IMR-90 (cell line): ENCODE data around the gene DUSP2. TPM values are rescaled to one million over a fixed set of nuclear protein-coding genes. Genes with fewer than 3 reads are reported as not detected.

Experiments used
- ATAC-seq: fragments of 200-7000 bp; cut with Tn5 transposase; 2 replicates; pipeline ENCODE4 v1.9.1; 2020; ENCODE audit warnings: low read depth, mild to moderate bottlenecking, moderate library complexity
- BruUV-seq: library from RNA; stranded (reverse); fragments of 400-500 nt; replicated peaks from 2 replicates; lab custom pipeline; 2021; lab: Mats Ljungman, UMichigan
- CTCF ChIA-PET: fragments of 300-600 bp; formaldehyde crosslinking; extraction: SDS; loops from one replicate; lab custom pipeline; 2021; ENCODE audit warnings: antibody characterized with exemption; lab: Yijun Ruan, JAX
- POLR2A ChIA-PET: fragments of 300-600 bp; sonication (Branson Sonifier 250); formaldehyde crosslinking; loops from one replicate; lab custom pipeline; 2022; ENCODE audit warnings: antibody characterized with exemption; ENCODE audit not compliant: unreplicated experiment; lab: Charles Lee
- DNase-seq: peaks from one replicate; pipeline ENCODE4 v3.0.0; 2013
- H2AFZ ChIP-seq: replicated peaks from 2 replicates; pipeline ENCODE3; 2013; ENCODE audit warnings: low read length, mild to moderate bottlenecking; ENCODE audit not compliant: poor library complexity
- H2AK5ac ChIP-seq: 2 replicates; pipeline ENCODE4 v1.6.1; 2013; ENCODE audit warnings: low read depth, low read length, inconsistent platforms
- H2AK9ac ChIP-seq: replicated peaks from 2 replicates; pipeline ENCODE3; 2013; ENCODE audit warnings: mild to moderate bottlenecking, low read depth, low read length, moderate library complexity; ENCODE audit not compliant: poor library complexity
- H2BK120ac ChIP-seq: 2 replicates; pipeline ENCODE4 v1.6.1; 2013; ENCODE audit warnings: low read depth, low read length, inconsistent platforms
- H2BK15ac ChIP-seq: 3 replicates; pipeline ENCODE4 v1.6.1; 2013; ENCODE audit warnings: low read depth, low read length, inconsistent platforms
- H2BK20ac ChIP-seq: 2 replicates; pipeline ENCODE4 v1.6.1; 2013; ENCODE audit warnings: low read depth, mild to moderate bottlenecking, inconsistent platforms, low read length, moderate library complexity
- H2BK5ac ChIP-seq: 2 replicates; pipeline ENCODE4 v1.6.1; 2013; ENCODE audit warnings: mild to moderate bottlenecking, low read depth, low read length, inconsistent platforms; ENCODE audit not compliant: poor library complexity, severe bottlenecking
- H3K14ac ChIP-seq: replicated peaks from 2 replicates; pipeline ENCODE4 v1.6.1; 2013; ENCODE audit warnings: low read depth, low read length, inconsistent platforms
- H3K18ac ChIP-seq: 2 replicates; pipeline ENCODE4 v1.6.1; 2013; ENCODE audit warnings: low read depth, low read length, control low read depth
- H3K23ac ChIP-seq: 2 replicates; pipeline ENCODE4 v1.6.1; 2013; ENCODE audit warnings: low read depth, low read length, inconsistent platforms
- H3K27ac ChIP-seq: 2 replicates; pipeline ENCODE4 v1.5.1; 2013; ENCODE audit warnings: mild to moderate bottlenecking, control low read depth, low read length; ENCODE audit not compliant: insufficient read depth
- H3K27me3 ChIP-seq: 2 replicates; pipeline ENCODE4 v1.6.1; 2013; ENCODE audit warnings: low read length; ENCODE audit not compliant: control insufficient read depth, insufficient read depth
- H3K36me3 ChIP-seq: 2 replicates; pipeline ENCODE4 v1.6.1; 2013; ENCODE audit warnings: low read length, mixed read lengths; ENCODE audit not compliant: control insufficient read depth, insufficient read depth
- H3K4ac ChIP-seq: 2 replicates; pipeline ENCODE4 v1.6.1; 2013; ENCODE audit warnings: low read depth, low read length, inconsistent platforms
- H3K4me1 ChIP-seq: 2 replicates; pipeline ENCODE4 v1.6.1; 2013; ENCODE audit warnings: low read length, mixed read lengths; ENCODE audit not compliant: control insufficient read depth, insufficient read depth
- H3K4me2 ChIP-seq: 2 replicates; pipeline ENCODE4 v1.6.1; 2013; ENCODE audit warnings: low read depth, mild to moderate bottlenecking, control low read depth, low read length, moderate library complexity
- H3K4me3 ChIP-seq: 2 replicates; pipeline ENCODE4 v1.5.1; 2013; ENCODE audit warnings: low read depth, mild to moderate bottlenecking, control low read depth, low read length, moderate library complexity; ENCODE audit not compliant: insufficient read depth
- H3K56ac ChIP-seq: 2 replicates; pipeline ENCODE4 v1.6.1; 2013; ENCODE audit warnings: low read length, inconsistent platforms; ENCODE audit not compliant: insufficient read depth; ENCODE audit errors: extremely low read depth
- H3K79me1 ChIP-seq, 2 experiments: 2 replicates each; pipeline ENCODE4 v1.6.1; 2013; ENCODE audit warnings: low read length in 2 of 2, inconsistent platforms in 1 of 2, low read depth in 1 of 2
- H3K9ac ChIP-seq: 2 replicates; pipeline ENCODE4 v1.6.1; 2013; ENCODE audit warnings: low read depth, low read length, control low read depth
- H3K9me1 ChIP-seq: 2 replicates; pipeline ENCODE4 v1.6.1; 2013; ENCODE audit warnings: low read length, inconsistent platforms; ENCODE audit not compliant: insufficient read depth
- H3K9me3 ChIP-seq: 2 replicates; pipeline ENCODE4 v1.6.1; 2013; ENCODE audit warnings: low read length; ENCODE audit not compliant: control insufficient read depth, insufficient read depth
- H4K20me1 ChIP-seq: 2 replicates; pipeline ENCODE4 v1.6.1; 2013; ENCODE audit warnings: low read length, inconsistent platforms; ENCODE audit not compliant: insufficient read depth
- H4K5ac ChIP-seq: 2 replicates; pipeline ENCODE4 v1.6.1; 2013; ENCODE audit warnings: mild to moderate bottlenecking, low read depth, low read length, control low read depth
- H4K8ac ChIP-seq, 2 experiments: 2 replicates each; pipeline ENCODE4 v1.6.1; 2013; ENCODE audit warnings: low read depth in 2 of 2, low read length in 2 of 2, control low read depth in 1 of 2, inconsistent platforms in 1 of 2
- H4K91ac ChIP-seq: 2 replicates; pipeline ENCODE4 v1.6.1; 2013; ENCODE audit warnings: low read depth, low read length, inconsistent platforms; ENCODE audit not compliant: insufficient read depth
- CEBPB ChIP-seq: IDR thresholded peaks from 2 replicates; pipeline ENCODE4 v1.6.1; 2012; ENCODE audit warnings: low read depth, low read length, improper control_type of control experiment
- ELK1 ChIP-seq: fragments of 150-350 bp; IDR thresholded peaks from 2 replicates; pipeline ENCODE4 v1.6.1; 2016; ENCODE audit warnings: low read depth, mild to moderate bottlenecking, low read length, moderate library complexity, borderline replicate concordance
- MXI1 ChIP-seq: IDR thresholded peaks from 2 replicates; pipeline ENCODE4 v1.6.1; 2012; ENCODE audit warnings: low read depth, mild to moderate bottlenecking, low read length, moderate library complexity, borderline replicate concordance
- USF2 ChIP-seq: fragments of 150-350 bp; IDR thresholded peaks from 2 replicates; pipeline ENCODE4 v1.6.1; 2017; ENCODE audit warnings: mild to moderate bottlenecking, antibody characterized with exemption, low read length, low read depth
- WGBS, 2 experiments: methylation state at CpG; one replicate each; pipeline versions ENCODE4 v1.1.5 to v1.1.7; 2013; ENCODE audit warnings: missing lambda C conversion rate in 2 of 2; ENCODE audit not compliant: insufficient read length in 1 of 2; ENCODE audit errors: extremely low coverage in 2 of 2; 5-methylcytosine and 5-hydroxymethylcytosine counted together
- dilution Hi-C: fragments of 300-500 bp; cut with HindIII; formaldehyde crosslinking; loops from one replicate; pipeline ENCODE4 v1.14.3; 2018; ENCODE audit warnings: low sequenced_read_pairs; ENCODE audit not compliant: unreplicated experiment
- in situ Hi-C: fragments of 300-500 bp; cut with MboI; formaldehyde crosslinking; loops from 3 replicates; pipeline ENCODE4 v1.14.3; 2019; ENCODE audit warnings: low sequenced_read_pairs, inconsistent platforms, mixed read lengths
- intact Hi-C: fragments of 100-400 bp; cut with micrococcal nuclease; formaldehyde crosslinking; loops from 2 replicates; pipeline ENCODE4 v1.10.0; 2022
- polyA plus RNA-seq, 3 experiments: library from polyadenylated mRNA; depleted of rRNA; stranded (reverse); fragments of >200 nt; gene quantifications; 2 replicates each; pipeline ENCODE4 v1.2.3, GENCODE V29; 2012; ENCODE audit warnings: low replicate concordance in 1 of 3
- total RNA-seq: library from RNA; depleted of rRNA; stranded (reverse); fragments of >200 nt; gene quantifications from 2 replicates; pipeline ENCODE4 v1.2.3, GENCODE V29; 2012

The DUSP2 gene
- total and polyA plus RNA-seq, 2 of the 4 experiments (the other 2 are of a cell fraction), result 1.8 to 3.8 TPM

GRCh38 chr2:96188821-96189526 is 43.7 kb upstream of the DUSP2 start:
- H2AK9ac ChIP-seq, result no peak overlapping the region
- no peak overlapping the region for H3K4me2 ChIP-seq
- H3K9ac ChIP-seq, result no peak overlapping the region
- peaks cover 9% of the 10 kb centered on the region for H3K9me1 ChIP-seq
- no peak overlapping the region for H2BK15ac ChIP-seq
- WGBS, 2 experiments, result 93% methylated on average over 3 of the region's 12 CpGs; no CpG with 5 or more reads in 1 of the 2 experiments
- no peak overlapping the region for H2BK5ac ChIP-seq
- H2BK120ac ChIP-seq, result no peak overlapping the region
- no peak overlapping the region for H3K56ac ChIP-seq
- intact Hi-C loops, result no loop called here
- peaks cover 51% of the 10 kb centered on the region for H3K36me3 ChIP-seq
- no peak overlapping the region for H2BK20ac ChIP-seq
- ChIA-PET POLR2A (no interaction called here), CTCF (interaction anchor here (0.7 kb wide), 1 partner anchor 64 kb away, joined by 6 read pairs; no protein-coding TSS in a partner anchor)
- peaks cover 38 to 39% of the 10 kb centered on the region in 2 experiments for H3K79me1 ChIP-seq
- H2AK5ac ChIP-seq, result no peak overlapping the region
- no peak overlapping the region for H3K14ac ChIP-seq
- in situ Hi-C loops, result no loop called here
- no peak overlapping the region for H3K18ac ChIP-seq
- H3K27me3 ChIP-seq, result no peaks in the 10 kb centered on the region
- no TSS peak for BruUV-seq
- H4K20me1 ChIP-seq, result peaks cover 5% of the 10 kb centered on the region; the same call in 1 of the 2 replicates
- no peak overlapping the region for H4K8ac ChIP-seq
- H3K23ac ChIP-seq, result no peak overlapping the region
- H3K4me3 ChIP-seq, result no peak overlapping the region
- no peak overlapping the region for H3K4ac ChIP-seq
- peaks cover 4% of the 10 kb centered on the region; the same call in 1 of the 2 replicates for H3K4me1 ChIP-seq
- no peak for DNase-seq
- ATAC-seq, result no peak
- H3K9me3 ChIP-seq, result no peaks in the 10 kb centered on the region
- no peak overlapping the region for H2AFZ ChIP-seq
- H4K91ac ChIP-seq, result no peak overlapping the region
- H4K5ac ChIP-seq, result no peak overlapping the region
- no peak overlapping the region for H3K27ac ChIP-seq
- TF ChIP-seq CEBPB (peak; percentile 71), MXI1 (no peak), ELK1 (no peak), USF2 (no peak)
- dilution Hi-C loops, result no loop called here
